Spleen (tissue), 13 donors: ENCODE results near the gene OGFOD3. TPM values are rescaled to one million over a fixed set of nuclear protein-coding genes. Genes with fewer than 3 reads are reported as not detected.

Experiments
- DNase-seq: peaks from one replicate; pipeline ENCODE4 v3.0.0-alpha.2; 2020
- H3K27ac ChIP-seq, 8 donors: fragments of 200-600 bp; sonication (generic) in 7 of 8; 1 replicate in 4 of 8; 2 replicates in 4 of 8; pipeline versions ENCODE4 v1.5.0 to v1.8.0; 2016 to 2021; ENCODE audit warnings: inconsistent platforms in 4 of 8, mild to moderate bottlenecking in 4 of 8, moderate library complexity in 1 of 8
- H3K27me3 ChIP-seq, 7 donors: fragments of 200-600 bp; sonication (generic) in 6 of 7; replicated peaks in 1 of 7; 1 replicate in 4 of 7; 2 replicates in 3 of 7; pipeline versions ENCODE4 v1.5.0 to v1.8.0; 2016 to 2021; ENCODE audit warnings: inconsistent platforms in 3 of 7, mild to moderate bottlenecking in 1 of 7
- H3K36me3 ChIP-seq, 6 donors: fragments of 200-600 bp; sonication (generic) in 5 of 6; 1 replicate in 4 of 6; 2 replicates in 2 of 6; pipeline versions ENCODE4 v1.5.0 to v1.8.0; 2016 to 2021; ENCODE audit warnings: inconsistent platforms in 2 of 6
- H3K4me1 ChIP-seq, 6 donors: fragments of 200-600 bp; sonication (generic) in 5 of 6; 1 replicate in 3 of 6; 2 replicates in 3 of 6; pipeline versions ENCODE4 v1.5.0 to v1.8.0; 2016 to 2021; ENCODE audit warnings: inconsistent platforms in 3 of 6
- H3K4me3 ChIP-seq, 8 donors: fragments of 200-600 bp; sonication (generic) in 7 of 8; 1 replicate in 4 of 8; 2 replicates in 4 of 8; pipeline versions ENCODE4 v1.5.0 to v1.8.0; 2016 to 2021; ENCODE audit warnings: inconsistent platforms in 4 of 8, mild to moderate bottlenecking in 4 of 8, moderate library complexity in 2 of 8
- H3K9me3 ChIP-seq, 8 donors: fragments of 200-600 bp; sonication (generic) in 7 of 8; 1 replicate in 4 of 8; 2 replicates in 4 of 8; pipeline versions ENCODE4 v1.5.0 to v1.8.0; 2016 to 2021; ENCODE audit warnings: inconsistent platforms in 4 of 8
- POLR2A ChIP-seq, 3 donors: fragments of 450-650 bp; IDR thresholded peaks; one replicate each; pipeline ENCODE4 v1.5.1; 2017; ENCODE audit warnings: antibody characterized with exemption in 3 of 3, mild to moderate bottlenecking in 1 of 3
- POLR2AphosphoS5 ChIP-seq, 3 donors: sonication (generic); formaldehyde crosslinking; IDR thresholded peaks; one replicate each; pipeline ENCODE4 v1.5.1; 2017; ENCODE audit warnings: antibody characterized with exemption in 3 of 3
- WGBS, 5 donors: extraction: QIAGEN DNeasy Blood & Tissue Kit in 3 of 5; methylation state at CpG; one replicate each; pipeline versions ENCODE4 v1.1.5 to v1.1.7; 2013 to 2018; 5-methylcytosine and 5-hydroxymethylcytosine counted together
- intact Hi-C: fragments of 100-400 bp; cut with DNase I; formaldehyde crosslinking; loops from one replicate; pipeline ENCODE4 v1.15.0; 2023; ENCODE audit warnings: low total_unique reads
- long read RNA-seq, 2 donors: transcript quantifications; one replicate each; lab custom pipeline, GENCODE V29; 2026
- polyA plus RNA-seq, 3 donors: library from polyadenylated mRNA; stranded (reverse); fragments of 200-250 nt; gene quantifications; one replicate each; pipeline ENCODE4 v1.2.1, GENCODE V29; 2013
- total RNA-seq, 7 donors: library from RNA; depleted of rRNA in 3 of 7; stranded (reverse); fragments of >200 nt in 3 of 7; fragmentation: NEBNext Ultra II Directional in 4 of 7; extraction: Animal tissue kit (Norgen Biotek cat#: 25700) in 4 of 7; gene quantifications; one replicate each; pipeline versions ENCODE4 v1.1.0 to v1.2.1, GENCODE V29; 2016 to 2021
- TF ChIP-seq, protein P1 (sequence below), 11 experiments: fragments of 200-600 bp in 7 of 11; fragments of 450-650 bp in 4 of 11; sonication (generic) in 4 of 11; IDR thresholded peaks in 8 of 11; conservative IDR thresholded peaks in 3 of 11; 1 replicate in 7 of 11; 2 replicates in 4 of 11; pipeline versions ENCODE4 v1.4.0 to v1.8.0; 2016 to 2021; ENCODE audit warnings: antibody characterized with exemption in 11 of 11, inconsistent platforms in 4 of 11, mild to moderate bottlenecking in 1 of 11
- donor health status: healthy with polysubstance abuse.
- donor health status: DM: no; HTN: no; CAD: no; lungs with moderate emphysema.
- donor health status: DM: no; HTN: no; CAD: no.
- donor health status: Bipolar disorder and iron deficiency.
- donor health status: healthy.
- donor health status: DM: no; HTN: no; CAD: no.
- donor health status: DM: yes; HTN: yes; CAD: no.

OGFOD3 gene, protein sequence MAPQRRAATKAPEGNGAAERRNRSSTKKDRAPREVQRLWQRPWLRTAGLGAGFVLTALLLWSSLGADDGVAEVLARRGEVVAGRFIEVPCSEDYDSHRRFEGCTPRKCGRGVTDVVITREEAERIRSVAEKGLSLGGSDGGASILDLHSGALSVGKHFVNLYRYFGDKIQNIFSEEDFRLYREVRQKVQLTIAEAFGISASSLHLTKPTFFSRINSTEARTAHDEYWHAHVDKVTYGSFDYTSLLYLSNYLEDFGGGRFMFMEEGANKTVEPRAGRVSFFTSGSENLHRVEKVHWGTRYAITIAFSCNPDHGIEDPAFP
- total RNA-seq = 10 to 100 TPM; 21.3 to 28.1 (median 23.1) TPM
- polyA plus RNA-seq = 10 to 100 TPM; 10.3 to 17.9 (median 12.9) TPM
- long read RNA-seq, donor 1, full-length matches to known transcripts = 8 of 8 reads
- long read RNA-seq, donor 1, partial matches to known transcripts = 0 of 8 reads
- long read RNA-seq, donor 1, other reads (novel, unspliced or antisense) = 0 of 8 reads
- long read RNA-seq, donor 2, full-length matches to known transcripts = 12 of 18 reads
- long read RNA-seq, donor 2, partial matches to known transcripts = 6 of 18 reads
- long read RNA-seq, donor 2, other reads (novel, unspliced or antisense) = 0 of 18 reads

DNA sequence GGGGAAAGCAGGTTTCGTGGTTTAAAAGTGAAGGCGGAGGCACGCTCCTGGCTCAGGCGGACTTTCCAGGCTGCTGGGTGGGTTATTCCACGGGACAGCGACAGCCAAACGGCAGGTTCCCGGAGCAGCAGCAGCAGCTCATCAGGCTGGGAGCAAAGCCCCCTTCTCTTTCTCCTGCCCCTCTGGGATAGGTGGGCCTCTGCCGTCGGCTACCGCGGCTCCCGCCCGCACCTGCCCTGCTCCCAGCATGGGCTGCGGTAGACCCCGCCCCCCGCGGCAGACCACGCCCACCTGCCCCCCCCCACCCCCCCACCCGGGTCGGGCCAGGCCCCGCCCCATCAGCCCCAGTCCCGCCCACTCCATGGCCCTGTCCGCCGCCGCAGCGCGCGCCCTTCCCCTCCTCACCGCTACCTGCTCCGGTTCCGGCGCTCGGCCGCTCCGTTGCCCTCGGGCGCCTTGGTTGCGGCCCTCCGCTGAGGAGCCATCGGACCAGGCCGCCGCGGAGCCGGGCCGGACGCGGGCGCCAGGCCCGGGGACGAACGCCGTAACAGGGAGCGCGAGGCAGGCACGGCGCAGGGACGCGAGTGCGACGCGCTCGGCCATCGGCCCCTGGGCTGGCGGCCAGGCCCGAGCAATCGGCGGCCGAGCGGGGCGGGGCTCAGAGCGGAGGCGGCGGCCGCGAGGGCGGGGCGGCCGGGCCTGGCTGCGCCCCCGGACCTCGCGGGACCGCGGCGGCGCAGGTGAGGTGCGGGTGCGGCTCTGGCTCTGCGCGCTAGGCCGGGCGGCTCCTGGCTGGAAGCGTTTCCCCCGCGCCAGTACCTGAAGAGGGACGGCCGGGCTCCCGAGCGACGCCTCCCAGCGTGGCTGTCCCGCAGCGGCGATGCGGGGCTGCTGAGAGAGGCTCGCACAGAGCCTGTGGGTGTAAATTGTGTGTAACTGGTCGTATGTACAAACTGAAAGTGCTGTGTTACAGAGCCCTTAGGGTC lies at the start of gene OGFOD3, which contains the start of gene HEXD:
TSS of gene OGFOD3 (minus strand) at position 586 of the 986 bp plus-strand sequence. CDS start at position 485, 101 bp downstream.
TSS of gene HEXD (plus strand) at position 347 of the 986 bp plus-strand sequence. CDS start 1,453 bp downstream, outside the sequence.
- intact Hi-C loops = no loop called here
- Histone ChIP-seq H3K9me3 (peaks cover 0 to 6% (median 0%) of the 10 kb centered on the region in 8 donors), H3K36me3 (peaks cover 0 to 36% (median 10%) of the 10 kb centered on the region in 6 donors), H3K4me3 (peak within 1 kb of the TSS; percentile 77 to 93 (median 87)), H3K27me3 (no peaks in the 10 kb centered on the region), H3K4me1 (peaks cover 18 to 58% (median 38%) of the 10 kb centered on the region in 6 donors), H3K27ac (peak within 1 kb of the TSS; percentile 85 to 97 (median 92))
- TF ChIP-seq, protein P1, sequence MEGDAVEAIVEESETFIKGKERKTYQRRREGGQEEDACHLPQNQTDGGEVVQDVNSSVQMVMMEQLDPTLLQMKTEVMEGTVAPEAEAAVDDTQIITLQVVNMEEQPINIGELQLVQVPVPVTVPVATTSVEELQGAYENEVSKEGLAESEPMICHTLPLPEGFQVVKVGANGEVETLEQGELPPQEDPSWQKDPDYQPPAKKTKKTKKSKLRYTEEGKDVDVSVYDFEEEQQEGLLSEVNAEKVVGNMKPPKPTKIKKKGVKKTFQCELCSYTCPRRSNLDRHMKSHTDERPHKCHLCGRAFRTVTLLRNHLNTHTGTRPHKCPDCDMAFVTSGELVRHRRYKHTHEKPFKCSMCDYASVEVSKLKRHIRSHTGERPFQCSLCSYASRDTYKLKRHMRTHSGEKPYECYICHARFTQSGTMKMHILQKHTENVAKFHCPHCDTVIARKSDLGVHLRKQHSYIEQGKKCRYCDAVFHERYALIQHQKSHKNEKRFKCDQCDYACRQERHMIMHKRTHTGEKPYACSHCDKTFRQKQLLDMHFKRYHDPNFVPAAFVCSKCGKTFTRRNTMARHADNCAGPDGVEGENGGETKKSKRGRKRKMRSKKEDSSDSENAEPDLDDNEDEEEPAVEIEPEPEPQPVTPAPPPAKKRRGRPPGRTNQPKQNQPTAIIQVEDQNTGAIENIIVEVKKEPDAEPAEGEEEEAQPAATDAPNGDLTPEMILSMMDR (IDR thresholded peaks at IDR 0.05 in 8 of 11, conservative IDR thresholded peaks at IDR 0.05 in 3 of 11) = peak in 2 of 11 experiments; percentile 16 to 19
- TF ChIP-seq POLR2AphosphoS5 (IDR thresholded peaks at IDR 0.05) (peak; percentile 78 to 88 (median 84)), POLR2A (IDR thresholded peaks at IDR 0.05) (peak in 1 of 3 donors; percentile 69)
- 1 to 2% (median 2%) methylated on average over 6 to 103 of the region's 108 CpGs for WGBS, 5 donors
- DNase-seq = peak; percentile 97

DNA sequence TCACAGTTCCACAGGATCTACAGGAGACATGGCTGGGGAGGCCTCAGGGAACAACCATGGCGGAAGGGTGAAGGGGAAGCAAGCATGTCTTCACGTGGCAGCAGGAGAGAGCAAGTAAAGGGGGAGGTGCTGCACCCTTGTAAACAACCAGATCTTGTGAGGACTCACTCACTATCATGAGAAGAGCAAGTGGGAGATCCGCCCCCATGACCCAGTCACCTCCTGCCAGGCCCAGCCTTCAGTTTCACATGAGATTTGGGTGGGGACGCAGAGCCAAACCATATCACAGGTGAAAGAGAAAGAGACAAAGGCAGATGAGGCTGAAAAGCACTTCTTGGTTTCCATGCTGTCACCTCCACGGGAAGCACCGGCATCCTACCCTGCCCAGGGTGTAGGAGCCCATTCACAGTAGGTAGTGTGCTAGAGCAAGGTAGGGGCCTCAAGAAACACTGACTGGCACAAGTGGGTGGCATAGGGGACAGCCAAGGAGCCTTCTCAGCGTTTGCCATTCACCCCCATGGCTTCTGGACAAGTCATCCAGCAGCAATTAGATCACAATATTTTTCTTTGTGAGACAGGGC lies 46.7 kb upstream of the OGFOD3 start:
- Histone ChIP-seq H3K27me3 (no peaks in the 10 kb centered on the region), H3K27ac (peak overlapping the region in 2 of 8 donors; percentile 60 to 66), H3K36me3 (peaks cover 4 to 100% (median 94%) of the 10 kb centered on the region in 6 donors), H3K4me1 (peaks cover 0 to 50% (median 28%) of the 10 kb centered on the region in 6 donors), H3K4me3 (no peak overlapping the region), H3K9me3 (no peaks in the 10 kb centered on the region)
- intact Hi-C loops = no loop called here
- DNase-seq = no peak
- 88 to 94% (median 91%) methylated on average over 6 to 7 of the region's 7 CpGs for WGBS, 5 donors
- TF ChIP-seq POLR2A (IDR thresholded peaks at IDR 0.05) (no peak), POLR2AphosphoS5 (IDR thresholded peaks at IDR 0.05) (no peak)
- TF ChIP-seq, protein P1 (IDR thresholded peaks at IDR 0.05 in 8 of 11, conservative IDR thresholded peaks at IDR 0.05 in 3 of 11) = no peak

DNA sequence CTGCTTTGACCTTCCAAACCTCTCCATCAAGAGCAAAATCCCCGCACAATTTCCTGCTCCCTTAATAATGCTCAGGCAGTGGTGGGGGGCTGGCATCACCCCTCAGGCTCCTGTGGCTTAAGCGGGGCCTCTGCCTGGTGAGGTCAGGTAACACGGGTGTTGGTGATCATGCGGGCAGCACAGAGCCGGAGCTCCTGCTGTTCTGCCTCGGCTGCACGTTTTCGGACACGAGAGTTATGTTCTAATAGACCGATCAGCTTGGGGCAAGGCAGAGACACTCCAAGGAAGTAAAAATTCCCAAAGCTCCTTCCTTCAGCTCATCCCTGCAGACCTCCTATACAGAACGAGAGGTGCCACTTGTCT lies 46.2 kb upstream of the OGFOD3 start:
- Histone ChIP-seq H3K4me3 (no peak overlapping the region), H3K4me1 (peaks cover 5 to 56% (median 34%) of the 10 kb centered on the region in 6 donors), H3K36me3 (peaks cover 4 to 99% (median 90%) of the 10 kb centered on the region in 6 donors), H3K27me3 (no peaks in the 10 kb centered on the region), H3K27ac (peak overlapping the region in 3 of 8 donors; percentile 3 to 66 (median 60)), H3K9me3 (no peaks in the 10 kb centered on the region)
- WGBS, 5 donors = 71 to 94% (median 77%) methylated on average over 11 of the region's 11 CpGs
- no peak for DNase-seq
- TF ChIP-seq, protein P1 (IDR thresholded peaks at IDR 0.05 in 8 of 11, conservative IDR thresholded peaks at IDR 0.05 in 3 of 11) = no peak
- TF ChIP-seq POLR2A (IDR thresholded peaks at IDR 0.05) (no peak), POLR2AphosphoS5 (IDR thresholded peaks at IDR 0.05) (peak in 2 of 3 donors; percentile 3 to 54)
- intact Hi-C loops = no loop called here
